ENCODE results near the gene MAN1B1.
A peak's percentile ranks its signal among the peaks of the same experiment; 100 is the strongest.
"Not testable (repeated sequence)": the region's sequence is repeated elsewhere in the genome, so short reads cannot be mapped to it uniquely, and the experiment has no call there.

The MAN1B1 gene

GRCh38 chr9:137052998-137053943 lies 33.5 kb upstream of the MAN1B1 start:
- DNase-seq, result no peak

GRCh38 chr9:137053944-137054931 lies 32.5 kb upstream of the MAN1B1 start, which contains the start of gene ENTPD2:
Gene ENTPD2, minus strand, starts transcription at chr9:137054061. Its CDS starts 64 bp downstream, at chr9:137053997.
- DNase-seq, result peak; percentile 65

- DNase-seq, result no peak
Observed at GRCh38 chr9:137054932-137055384, 31.8 kb upstream of the MAN1B1 start.

GRCh38 chr9:137055385-137056364 lies 31.1 kb upstream of the MAN1B1 start:
- DNase-seq, result no peak

- no peak for DNase-seq
Observed at GRCh38 chr9:137056739-137057415, 29.9 kb upstream of the MAN1B1 start.

- DNase-seq, result no peak
Observed at GRCh38 chr9:137057545-137057944, 29.2 kb upstream of the MAN1B1 start.

GRCh38 chr9:137058521-137059234 lies 28.1 kb upstream of the MAN1B1 start:
- DNase-seq, result no peak

- DNase-seq, result no peak
Observed at GRCh38 chr9:137062384-137062783, 24.4 kb upstream of the MAN1B1 start.

GRCh38 chr9:137062798-137063197 lies 24.0 kb upstream of the MAN1B1 start:
- not testable (repeated sequence) for DNase-seq

- DNase-seq, result no peak
Observed at GRCh38 chr9:137063311-137064026, 23.3 kb upstream of the MAN1B1 start.

- peak; percentile 76 for DNase-seq
Observed at GRCh38 chr9:137064027-137064879, 22.5 kb upstream of the MAN1B1 start.

GRCh38 chr9:137064880-137065164 lies 22.0 kb upstream of the MAN1B1 start:
- DNase-seq, result no peak

GRCh38 chr9:137065336-137065967 lies 21.3 kb upstream of the MAN1B1 start:
- no peak for DNase-seq

GRCh38 chr9:137066096-137066861 lies 20.5 kb upstream of the MAN1B1 start:
- DNase-seq, result no peak

- DNase-seq, result peak; percentile 88
Observed at GRCh38 chr9:137067860-137068538, 18.8 kb upstream of the MAN1B1 start.

GRCh38 chr9:137068539-137069507 lies 18.0 kb upstream of the MAN1B1 start:
- no peak for DNase-seq

Data from stimulated activated CD4-positive, alpha-beta T cell treated with anti-CD3 and anti-CD28 coated beads, Interleukin-15, amount 100 ng/mL, for 24 hours (primary cell).